Embryonic facial prominence (tissue), 1 donor: ENCODE data around the gene PKIG.
"Not testable (repeated sequence)": the region's sequence is repeated elsewhere in the genome, so short reads cannot be mapped to it uniquely, and the experiment has no call there.

Source experiments
- DNase-seq: peaks from one replicate; pipeline ENCODE4 v3.0.0-alpha.2; 2016; ENCODE audit errors: extremely low spot score

PKIG gene

GRCh38 chr20:44642203-44643153 is 60.1 kb downstream of the PKIG start:
- no peak for DNase-seq

DNA sequence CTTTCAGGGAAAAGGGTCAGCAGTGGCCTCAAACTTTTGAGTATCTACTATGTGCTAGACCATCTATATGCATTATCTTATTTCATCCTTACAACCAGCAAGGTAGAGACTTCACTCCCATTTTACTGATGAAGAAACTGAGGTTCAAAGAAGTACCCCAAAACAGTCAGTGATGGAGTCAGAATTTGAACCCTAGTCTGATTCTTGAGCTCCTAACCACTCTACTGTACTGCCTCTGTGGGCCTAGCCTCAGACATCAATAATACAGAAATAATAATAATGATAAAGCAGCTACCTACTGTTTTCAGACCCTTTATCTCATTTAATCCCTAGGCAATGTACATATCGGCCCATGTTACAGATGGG is 60.8 kb downstream of the PKIG start:
- DNase-seq = no peak

- DNase-seq = no peak
Observed at GRCh38 chr20:44643596-44644229, 61.3 kb downstream of the PKIG start.

GRCh38 chr20:44644230-44644617 is 61.8 kb downstream of the PKIG start:
- DNase-seq = no peak

GRCh38 chr20:44644667-44645131 is 62.3 kb downstream of the PKIG start:
- no peak for DNase-seq

DNA sequence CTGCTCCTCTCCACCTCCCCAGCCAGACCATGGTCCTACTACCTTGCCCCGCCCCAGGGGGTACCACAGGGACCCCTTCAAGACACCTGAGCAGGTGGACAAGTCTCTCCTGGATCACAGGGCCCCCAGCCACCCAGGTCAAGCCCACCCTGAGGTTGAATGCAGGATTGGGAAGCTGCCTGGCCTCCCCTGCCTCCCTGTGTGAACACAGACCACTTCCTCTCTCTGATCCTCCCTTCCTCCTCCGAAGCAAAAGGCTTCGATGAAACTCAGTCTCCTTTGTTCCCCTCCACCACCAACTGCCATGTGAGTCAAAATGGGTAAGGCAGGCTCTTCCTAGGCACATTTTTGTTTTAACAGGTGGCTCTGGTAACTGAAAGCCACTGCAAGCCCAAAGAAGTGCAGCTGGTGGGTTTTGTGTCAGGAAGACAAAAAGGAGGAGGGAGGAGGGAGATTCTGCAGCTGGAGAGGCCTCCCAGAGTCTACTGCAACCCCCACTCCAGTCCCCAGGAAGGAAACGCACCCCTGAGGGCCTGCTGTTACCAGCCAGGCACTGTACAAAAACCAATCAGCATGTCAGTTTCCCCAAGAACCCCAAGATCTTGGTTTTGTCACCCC is 63.8 kb downstream of the PKIG start:
- no peak for DNase-seq

- DNase-seq = no peak
Observed at GRCh38 chr20:44646641-44647274, 64.4 kb downstream of the PKIG start.

DNA sequence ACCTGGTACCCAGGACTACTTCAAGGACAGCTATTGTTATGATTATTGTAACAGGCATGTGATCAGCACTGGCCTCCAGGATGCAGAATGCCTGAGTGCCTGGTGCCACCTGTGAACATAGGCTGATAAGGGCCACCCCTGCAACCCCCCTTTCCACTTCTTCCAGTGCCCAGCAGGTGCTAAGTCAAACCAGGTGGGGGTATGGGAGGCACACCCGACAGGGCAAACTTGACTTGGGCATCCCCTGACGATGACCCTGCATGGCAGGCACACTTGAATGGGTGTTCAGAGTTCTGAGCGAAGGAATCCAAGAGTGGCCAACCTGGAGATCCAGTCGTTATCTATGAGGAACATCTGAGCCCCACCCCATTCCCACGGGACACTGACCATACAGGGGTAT is 65.7 kb downstream of the PKIG start:
- DNase-seq = no peak

- DNase-seq = no peak
Observed at GRCh38 chr20:44648579-44648978, 66.2 kb downstream of the PKIG start.

DNA sequence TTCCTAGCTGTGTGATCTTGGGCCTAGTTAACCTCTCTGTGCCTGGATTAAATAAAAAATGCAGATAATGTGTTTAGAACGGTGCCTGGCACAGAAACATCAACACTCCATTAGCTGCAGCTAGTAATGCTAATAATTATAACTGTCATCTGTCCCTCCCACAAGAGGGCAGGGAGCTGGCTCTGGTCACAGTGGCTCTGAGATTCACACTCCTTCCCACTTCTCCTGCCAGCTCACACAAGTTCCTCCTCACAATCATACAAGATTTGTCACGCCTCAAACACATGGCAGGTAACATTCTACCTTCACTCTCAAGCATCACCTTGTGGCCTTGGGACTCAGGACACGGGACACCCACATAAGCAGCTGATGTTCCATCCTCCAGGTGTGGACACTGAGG is 66.7 kb downstream of the PKIG start:
- no peak for DNase-seq

GRCh38 chr20:44649976-44650375 is 67.6 kb downstream of the PKIG start:
- DNase-seq = no peak

GRCh38 chr20:44650771-44651433 is 68.5 kb downstream of the PKIG start:
- no peak for DNase-seq

DNA sequence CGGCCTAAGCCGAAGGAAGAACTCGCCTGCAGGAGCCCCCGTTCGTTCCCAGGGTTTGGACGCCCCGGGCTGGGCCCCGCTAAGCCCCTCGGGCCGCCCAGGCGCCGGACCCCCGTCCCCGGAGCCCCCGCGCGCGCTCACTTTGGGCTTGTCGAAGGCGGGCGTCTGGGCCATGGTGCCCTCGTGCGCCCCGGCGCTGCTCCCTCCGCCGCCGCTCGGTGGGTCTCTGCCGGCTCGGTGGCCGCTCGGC is 69.0 kb downstream of the PKIG start:
- no peak for DNase-seq

- no peak for DNase-seq
Observed at GRCh38 chr20:44651684-44652423, 69.5 kb downstream of the PKIG start, which contains the start of gene ADA. Gene ADA (minus strand): TSS chr20:44651699. CDS start chr20:44651607, 92 bp downstream.

GRCh38 chr20:44653546-44653945 is 71.2 kb downstream of the PKIG start:
- DNase-seq = no peak

DNA sequence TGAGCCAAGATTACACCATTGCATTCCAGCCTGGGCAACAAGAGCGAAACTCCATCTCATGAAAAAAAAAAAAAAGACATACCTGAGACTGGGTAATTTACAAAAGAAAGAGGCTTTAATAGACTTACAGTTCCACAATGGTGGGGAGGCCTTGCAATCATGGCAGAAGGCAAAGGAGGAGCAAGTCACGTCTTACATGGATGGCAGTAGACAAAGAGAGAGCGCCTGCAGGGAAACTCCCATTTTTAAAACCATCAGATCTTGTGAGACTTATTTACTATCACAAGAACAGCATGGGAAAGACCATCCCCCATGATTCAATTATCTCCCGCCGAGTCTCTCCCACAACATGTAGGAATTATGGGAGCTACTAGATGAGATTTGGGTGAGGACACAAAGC is 71.8 kb downstream of the PKIG start:
- not testable (repeated sequence) for DNase-seq

GRCh38 chr20:44656448-44656847 is 74.1 kb downstream of the PKIG start:
- no peak for DNase-seq

DNA sequence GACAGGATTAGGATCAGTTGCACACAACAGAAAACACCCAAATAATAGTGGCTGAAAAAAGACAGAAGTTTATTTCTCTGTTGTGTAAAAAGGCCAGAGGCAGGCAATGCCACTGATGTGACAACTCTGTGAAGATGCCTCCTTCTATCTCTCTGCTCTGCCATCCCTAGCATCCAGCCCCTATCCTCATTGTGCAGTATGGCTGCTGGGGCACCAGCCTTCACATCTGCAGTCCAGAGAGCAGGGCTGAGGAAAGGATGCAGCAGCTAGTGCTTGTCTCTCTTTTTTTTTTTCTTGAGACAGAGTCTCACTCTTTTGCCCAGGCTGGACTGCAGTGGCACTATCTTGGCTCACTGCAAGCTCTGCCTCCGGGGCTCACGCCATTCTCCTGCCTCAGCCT is 75.5 kb downstream of the PKIG start:
- no peak for DNase-seq

DNA sequence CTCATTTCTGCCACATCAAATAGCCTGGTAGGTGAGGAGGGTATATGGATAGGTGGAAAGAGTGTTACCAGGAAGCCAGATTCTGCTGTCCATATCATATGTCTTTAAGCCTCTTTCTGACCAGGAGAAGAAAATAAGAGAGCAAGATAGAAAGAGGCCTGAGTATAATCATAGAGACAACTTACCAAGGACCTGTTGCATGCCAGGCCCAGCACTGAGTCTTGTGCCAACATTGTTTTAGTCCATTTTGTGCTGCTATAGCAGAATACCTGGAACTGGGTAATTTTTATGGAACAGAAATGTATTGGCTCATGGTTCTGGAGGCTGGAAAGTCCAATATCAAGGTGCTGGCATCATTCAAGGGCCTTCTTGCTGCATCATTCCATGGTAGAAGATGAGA is 76.4 kb downstream of the PKIG start:
- DNase-seq = no peak

DNA sequence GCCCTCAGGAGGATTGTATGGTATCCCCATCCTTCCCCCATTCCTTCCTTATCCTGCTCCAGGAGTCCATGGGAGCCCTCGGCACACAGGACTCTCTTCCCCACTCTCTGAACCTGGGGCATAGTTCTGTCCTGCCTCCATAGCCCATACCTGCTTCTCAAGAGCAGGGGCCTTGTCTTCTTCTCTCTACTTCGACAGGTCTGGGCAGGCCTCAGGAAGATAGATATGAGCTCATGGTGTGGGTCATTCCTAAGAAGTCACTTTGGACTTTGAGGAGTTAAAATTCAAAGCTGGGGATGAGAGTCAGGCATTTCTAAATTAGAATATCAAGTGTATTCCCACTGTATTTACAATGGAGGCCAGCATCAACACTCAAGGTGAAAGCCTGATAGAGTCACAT is 77.6 kb downstream of the PKIG start:
- DNase-seq = no peak

- DNase-seq = no peak
Observed at GRCh38 chr20:44660581-44660980, 78.2 kb downstream of the PKIG start.
